HepG2 (cell line): ENCODE results near the gene WDR11. TPM values are rescaled to one million over a fixed set of nuclear protein-coding genes. Genes with fewer than 3 reads are reported as not detected.

Experiments
- BRF2 ChIP-seq: sonication (generic); formaldehyde crosslinking; IDR thresholded peaks from 2 replicates; pipeline ENCODE4 v1.8.1; 2022; ENCODE audit warnings: mild to moderate bottlenecking, missing genetic modification reagents
- CBX1 ChIP-seq: IDR thresholded peaks from one replicate; pipeline ENCODE4 v1.6.1; 2016; ENCODE audit warnings: antibody characterized with exemption, low read depth
- DDIT3 ChIP-seq: sonication (generic); formaldehyde crosslinking; IDR thresholded peaks from 2 replicates; pipeline ENCODE4 v1.4.0; 2020; ENCODE audit warnings: mild to moderate bottlenecking, missing genetic modification reagents
- EHMT2 ChIP-seq: fragments of 200-600 bp; sonication (generic); IDR thresholded peaks from 2 replicates; pipeline ENCODE4 v1.7.0; 2017; ENCODE audit warnings: antibody characterized with exemption, low read depth, low read length, borderline replicate concordance
- ELF1 ChIP-seq: sonication (generic); formaldehyde crosslinking; IDR thresholded peaks from 2 replicates; pipeline ENCODE4 v1.4.0; 2020; ENCODE audit warnings: missing genetic modification reagents
- ERF ChIP-seq: IDR thresholded peaks from 2 replicates; pipeline ENCODE4 v1.6.1; 2018; ENCODE audit warnings: missing biosample characterization, missing genetic modification reagents
- GABPB1 ChIP-seq: IDR thresholded peaks from 2 replicates; pipeline ENCODE4 v1.6.1; 2016; ENCODE audit warnings: mild to moderate bottlenecking, missing genetic modification reagents, moderate library complexity, missing compliant biosample characterization
- HOXA5 ChIP-seq: sonication (generic); formaldehyde crosslinking; IDR thresholded peaks from 2 replicates; pipeline ENCODE4 v1.4.0; 2020; ENCODE audit warnings: missing genetic modification reagents
- NCOA1 ChIP-seq: sonication (generic); formaldehyde crosslinking; IDR thresholded peaks from 2 replicates; pipeline ENCODE4 v1.9.0; 2021; ENCODE audit warnings: missing genetic modification reagents
- NR1H2 ChIP-seq: sonication (generic); formaldehyde crosslinking; IDR thresholded peaks from 2 replicates; pipeline ENCODE4 v1.8.1; 2022; ENCODE audit warnings: low read depth, missing genetic modification reagents, borderline replicate concordance
- PBX2 ChIP-seq: IDR thresholded peaks from 2 replicates; pipeline ENCODE4 v1.6.1; 2016; ENCODE audit warnings: control low read depth
- RBM39 ChIP-seq: fragments of 200-400 bp; formaldehyde crosslinking; IDR thresholded peaks from one replicate; pipeline ENCODE4 v1.6.1; 2018; ENCODE audit warnings: antibody characterized with exemption, mild to moderate bottlenecking, low read depth, low read length; ENCODE audit not compliant: poor library complexity, severe bottlenecking
- RXRA ChIP-seq: sonication (generic); formaldehyde crosslinking; IDR thresholded peaks from 2 replicates; pipeline ENCODE4 v1.5.1; 2020; ENCODE audit warnings: missing genetic modification reagents
- SALL1 ChIP-seq: sonication (generic); formaldehyde crosslinking; IDR thresholded peaks from 2 replicates; pipeline ENCODE4 v1.8.0; 2022; ENCODE audit warnings: mild to moderate bottlenecking, missing genetic modification reagents
- TBX2 ChIP-seq: sonication (generic); formaldehyde crosslinking; IDR thresholded peaks from 2 replicates; pipeline ENCODE4 v1.5.0; 2020; ENCODE audit warnings: missing genetic modification reagents, mild to moderate bottlenecking, borderline replicate concordance
- TFDP1 ChIP-seq: IDR thresholded peaks from 2 replicates; pipeline ENCODE4 v1.6.1; 2016; ENCODE audit warnings: missing compliant biosample characterization, missing genetic modification reagents, borderline replicate concordance
- THAP7 ChIP-seq: sonication (generic); formaldehyde crosslinking; IDR thresholded peaks from 2 replicates; pipeline ENCODE4 v1.8.1; 2023; ENCODE audit warnings: mild to moderate bottlenecking, missing genetic modification reagents
- TRIM22 ChIP-seq: fragments of 450-650 bp; IDR thresholded peaks from 2 replicates; pipeline ENCODE4 v1.6.1; 2017
- ZNF343 ChIP-seq: sonication (generic); formaldehyde crosslinking; IDR thresholded peaks from 2 replicates; pipeline ENCODE4 v1.4.0; 2020; ENCODE audit warnings: mild to moderate bottlenecking, missing genetic modification reagents
- ZNF670 ChIP-seq: sonication (generic); formaldehyde crosslinking; IDR thresholded peaks from 2 replicates; pipeline ENCODE4 v1.8.0; 2022; ENCODE audit warnings: mild to moderate bottlenecking, missing genetic modification reagents, borderline replicate concordance
- ZNF768 ChIP-seq: sonication (generic); formaldehyde crosslinking; IDR thresholded peaks from 2 replicates; pipeline ENCODE4 v1.4.0; 2020; ENCODE audit warnings: missing genetic modification reagents
- ZNF788 ChIP-seq: sonication (generic); formaldehyde crosslinking; IDR thresholded peaks from 2 replicates; pipeline ENCODE4 v1.5.0; 2020; ENCODE audit warnings: mild to moderate bottlenecking, missing genetic modification reagents, borderline replicate concordance
- polyA plus RNA-seq, 8 experiments: library from polyadenylated mRNA; depleted of rRNA in 3 of 8; stranded (reverse) in 7 of 8; unstranded in 1 of 8; fragments of >200 nt; fragmentation: Illumina TruSeq in 4 of 8; extraction: Trizol in 4 of 8; gene quantifications; 2 replicates each; pipeline versions ENCODE4 v1.2.1 to v1.2.3, GENCODE V29; 2011 to 2016; ENCODE audit warnings: low read depth in 4 of 8, missing spikeins in 1 of 8, mixed read lengths in 1 of 8; ENCODE audit not compliant: insufficient read depth in 1 of 8
- total RNA-seq, 5 experiments: library from RNA; depleted of rRNA; stranded (reverse); fragments of >200 nt; fragmentation: Illumina TruSeq; extraction: Trizol; gene quantifications; 2 replicates each; pipeline ENCODE4 v1.2.3, GENCODE V29; 2016; ENCODE audit warnings: low read depth in 1 of 5

Gene WDR11
- total and polyA plus RNA-seq, 2 of the 13 experiments (the other 11 are each of a cell fraction or from before 2014, with no cell fraction given): 38.0 to 45.2 TPM

GRCh38 chr10:120948889-120949608 is 97.9 kb downstream of the WDR11 start (continued):
- TF ChIP-seq ZNF670 (CRISPR knock-in tag) (0 out of 2 replicates have a peak, but pooled peaks have one; percentile 31), ZNF768 (peak; percentile 34; the same call in 1 of the 2 replicates), TBX2 (CRISPR knock-in tag) (peak; percentile 28; the same call in 1 of the 2 replicates), RXRA (CRISPR knock-in tag) (peak; percentile 37; the same call in 1 of the 2 replicates), NR1H2 (CRISPR knock-in tag) (no peak), TRIM22 (no peak), ZNF788 (CRISPR knock-in tag) (peak; percentile 34; the same call in 1 of the 2 replicates), ELF1 (CRISPR knock-in tag) (no peak), TFDP1 (CRISPR knock-in tag) (peak; percentile 37; the same call in 1 of the 2 replicates), SALL1 (peak; percentile 16; the same call in 1 of the 2 replicates), BRF2 (CRISPR knock-in tag) (no peak), ZNF343 (no peak), DDIT3 (no peak), PBX2 (CRISPR knock-in tag) (no peak), ERF (CRISPR knock-in tag) (0 out of 2 replicates have a peak, but pooled peaks have one; percentile 32), EHMT2 (no peak), CBX1 (peak; percentile 57), THAP7 (CRISPR knock-in tag) (no peak), RBM39 (peak; percentile 39), HOXA5 (peak; percentile 39; the same call in 1 of the 2 replicates), GABPB1 (CRISPR knock-in tag) (peak; percentile 65), NCOA1 (CRISPR knock-in tag) (no peak)
